Psoas muscle (tissue), 8 donors: ENCODE data around the gene PFDN4. TPM values are rescaled to one million over a fixed set of nuclear protein-coding genes. Genes with fewer than 3 reads are reported as not detected.

Experiments
- ATAC-seq, 4 donors: fragments of 200-7000 bp; cut with Tn5 transposase; one replicate each; pipeline ENCODE4 v1.9.1; 2020; ENCODE audit warnings: moderate library complexity in 3 of 4, mild to moderate bottlenecking in 2 of 4
- DNase-seq, 2 donors: peaks; one replicate each; pipeline ENCODE4 v3.0.0-alpha.2; 2020
- H3K27ac ChIP-seq: fragments of 200-600 bp; one replicate; pipeline ENCODE4 v1.8.0; 2022
- H3K27me3 ChIP-seq, 3 donors: fragments of 200-600 bp in 1 of 3; one replicate each; pipeline versions ENCODE4 v1.6.1 to v1.8.0; 2013 to 2022; ENCODE audit warnings: low read length in 2 of 3, mild to moderate bottlenecking in 2 of 3, moderate library complexity in 1 of 3; ENCODE audit not compliant: insufficient read depth in 3 of 3
- H3K36me3 ChIP-seq, 2 donors: fragments of 200-600 bp in 1 of 2; one replicate each; pipeline versions ENCODE4 v1.6.1 to v1.8.0; 2013 to 2022; ENCODE audit warnings: low read depth in 1 of 2, mild to moderate bottlenecking in 1 of 2, moderate library complexity in 1 of 2; ENCODE audit not compliant: insufficient read depth in 1 of 2
- H3K4me1 ChIP-seq: fragments of 200-600 bp; one replicate; pipeline ENCODE4 v1.8.0; 2022
- H3K4me3 ChIP-seq: fragments of 200-600 bp; one replicate; pipeline ENCODE4 v1.8.0; 2022; ENCODE audit warnings: mild to moderate bottlenecking
- H3K9me3 ChIP-seq: fragments of 200-600 bp; one replicate; pipeline ENCODE4 v1.8.0; 2022
- WGBS, 3 donors: extraction: QIAGEN DNeasy Blood & Tissue Kit; methylation state at CpG; one replicate each; pipeline versions ENCODE4 v1.1.6 to v1.1.7; 2013; 5-methylcytosine and 5-hydroxymethylcytosine counted together
- intact Hi-C, 2 donors: fragments of 100-400 bp; cut with DNase I; formaldehyde crosslinking; loops; one replicate each; pipeline versions ENCODE4 v1.11.0 to v1.14.2; 2022
- polyA plus RNA-seq, 3 donors: library from polyadenylated mRNA; stranded (reverse); fragments of 200-250 nt; gene quantifications; one replicate each; pipeline ENCODE4 v1.2.3, GENCODE V29; 2013
- total RNA-seq, 4 donors: library from RNA; stranded (reverse); fragmentation: NEBNext Ultra II Directional in 2 of 4; extraction: Animal tissue kit (Norgen Biotek cat#: 25700) in 2 of 4; gene quantifications; one replicate each; pipeline versions ENCODE4 v1.2.1 to v1.2.4, GENCODE V29; 2021 to 2023
- TF ChIP-seq, protein P1 (sequence below): fragments of 200-600 bp; IDR thresholded peaks from one replicate; pipeline ENCODE4 v1.8.0; 2022; ENCODE audit warnings: antibody characterized with exemption
- donor health status: healthy with polysubstance abuse.
- donor health status: DM: no; HTN: no; CAD: no; lungs with moderate emphysema.
- donor health status: Bipolar disorder and iron deficiency.
- donor health status: healthy.
- donor health status: DM: yes; HTN: yes; CAD: no.
- donor health status: DM: no; HTN: no; CAD: no.
- donor health status: DM: no; HTN: no; CAD: no.
- donor health status: DM: yes; HTN: yes; CAD: no.

Gene PFDN4
- total and polyA plus RNA-seq, 7 donors: 15.8 to 77.5 (median 26.3) TPM

GRCh38 chr20:54168961-54169862 is 38.7 kb upstream of the PFDN4 start:
- ATAC-seq (no peak), DNase-seq (no peak)
- no peaks in the 10 kb centered on the region for H3K36me3 ChIP-seq
- H3K4me3 ChIP-seq: no peak overlapping the region
- TF ChIP-seq, protein P1, sequence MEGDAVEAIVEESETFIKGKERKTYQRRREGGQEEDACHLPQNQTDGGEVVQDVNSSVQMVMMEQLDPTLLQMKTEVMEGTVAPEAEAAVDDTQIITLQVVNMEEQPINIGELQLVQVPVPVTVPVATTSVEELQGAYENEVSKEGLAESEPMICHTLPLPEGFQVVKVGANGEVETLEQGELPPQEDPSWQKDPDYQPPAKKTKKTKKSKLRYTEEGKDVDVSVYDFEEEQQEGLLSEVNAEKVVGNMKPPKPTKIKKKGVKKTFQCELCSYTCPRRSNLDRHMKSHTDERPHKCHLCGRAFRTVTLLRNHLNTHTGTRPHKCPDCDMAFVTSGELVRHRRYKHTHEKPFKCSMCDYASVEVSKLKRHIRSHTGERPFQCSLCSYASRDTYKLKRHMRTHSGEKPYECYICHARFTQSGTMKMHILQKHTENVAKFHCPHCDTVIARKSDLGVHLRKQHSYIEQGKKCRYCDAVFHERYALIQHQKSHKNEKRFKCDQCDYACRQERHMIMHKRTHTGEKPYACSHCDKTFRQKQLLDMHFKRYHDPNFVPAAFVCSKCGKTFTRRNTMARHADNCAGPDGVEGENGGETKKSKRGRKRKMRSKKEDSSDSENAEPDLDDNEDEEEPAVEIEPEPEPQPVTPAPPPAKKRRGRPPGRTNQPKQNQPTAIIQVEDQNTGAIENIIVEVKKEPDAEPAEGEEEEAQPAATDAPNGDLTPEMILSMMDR: no peak
- WGBS, 3 donors: 73 to 76% (median 73%) methylated on average over 14 of the region's 14 CpGs
- peaks cover 0 to 69% (median 18%) of the 10 kb centered on the region in 3 donors for H3K27me3 ChIP-seq
- intact Hi-C loops: no loop called here
- no peak overlapping the region for H3K27ac ChIP-seq
- no peaks in the 10 kb centered on the region for H3K9me3 ChIP-seq
- H3K4me1 ChIP-seq: no peaks in the 10 kb centered on the region

GRCh38 chr20:54170026-54170471 is 37.8 kb upstream of the PFDN4 start:
- Histone ChIP-seq H3K27me3 (peaks cover 0 to 75% (median 19%) of the 10 kb centered on the region in 3 donors), H3K4me1 (no peaks in the 10 kb centered on the region), H3K36me3 (no peaks in the 10 kb centered on the region), H3K27ac (no peak overlapping the region), H3K9me3 (no peaks in the 10 kb centered on the region), H3K4me3 (no peak overlapping the region)
- TF ChIP-seq, protein P1: no peak
- 67 to 70% (median 70%) methylated on average over 4 of the region's 4 CpGs for WGBS, 3 donors
- intact Hi-C loops: no loop called here
- ATAC-seq (no peak), DNase-seq (no peak)

DNA sequence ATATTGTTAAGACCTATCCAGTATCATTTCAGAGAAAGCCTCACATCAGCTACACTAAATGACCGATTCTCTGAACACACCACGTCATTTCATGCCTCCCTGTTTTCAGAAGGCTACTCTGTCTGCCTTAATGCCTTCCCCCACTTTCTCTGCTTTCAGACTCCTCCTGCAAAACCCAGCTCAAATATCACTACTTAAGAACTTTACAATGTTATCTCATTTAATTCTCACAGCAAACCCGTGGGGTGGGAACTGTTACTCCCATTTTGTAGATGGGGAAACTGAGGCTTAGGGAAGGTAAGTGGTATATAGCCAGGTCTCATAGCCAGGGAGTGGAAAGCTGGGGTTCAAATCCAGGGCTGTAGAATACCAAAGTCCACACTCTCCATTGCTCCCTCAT is 36.9 kb upstream of the PFDN4 start:
- H3K36me3 ChIP-seq: no peaks in the 10 kb centered on the region
- 39 to 51% (median 51%) methylated on average over 3 of the region's 3 CpGs for WGBS, 3 donors

DNA sequence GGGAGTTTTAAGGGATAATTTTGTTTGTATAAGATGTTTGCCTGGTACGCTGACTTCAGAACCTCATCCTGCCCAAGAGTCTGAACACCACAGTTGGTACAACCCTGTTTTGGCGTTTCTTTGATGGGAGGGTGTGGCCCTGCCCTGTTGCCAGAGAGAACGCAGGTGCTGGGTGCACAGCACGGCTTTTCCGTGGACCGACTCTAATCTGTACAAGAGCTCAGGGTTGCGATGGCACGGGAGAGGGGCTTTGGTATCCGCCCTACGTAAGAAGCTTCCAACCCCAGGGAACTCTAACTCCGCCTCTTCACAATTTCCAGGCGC is 35.4 kb upstream of the PFDN4 start:
- peak overlapping the region; percentile 22 for H3K4me3 ChIP-seq
- no peaks in the 10 kb centered on the region for H3K9me3 ChIP-seq
- WGBS, 3 donors: 9% methylated on average over 12 of the region's 12 CpGs
- peaks cover 0 to 90% (median 20%) of the 10 kb centered on the region in 3 donors for H3K27me3 ChIP-seq
- intact Hi-C loops: no loop called here
- H3K27ac ChIP-seq: no peak overlapping the region
- H3K36me3 ChIP-seq: no peaks in the 10 kb centered on the region
- DNase-seq (no peak), ATAC-seq (no peak)
- H3K4me1 ChIP-seq: no peaks in the 10 kb centered on the region
- TF ChIP-seq, protein P1: no peak

More for the DNA sequence above, 36.9 kb upstream of the PFDN4 start:
- ATAC-seq (no peak), DNase-seq (no peak)
- peaks cover 0 to 80% (median 20%) of the 10 kb centered on the region in 3 donors for H3K27me3 ChIP-seq
- TF ChIP-seq, protein P1: no peak
- H3K27ac ChIP-seq: no peak overlapping the region
- no peaks in the 10 kb centered on the region for H3K4me1 ChIP-seq
- no peaks in the 10 kb centered on the region for H3K9me3 ChIP-seq
- intact Hi-C loops: no loop called here
- no peak overlapping the region for H3K4me3 ChIP-seq
